ENCODE data around the gene VAMP4.

DNA sequence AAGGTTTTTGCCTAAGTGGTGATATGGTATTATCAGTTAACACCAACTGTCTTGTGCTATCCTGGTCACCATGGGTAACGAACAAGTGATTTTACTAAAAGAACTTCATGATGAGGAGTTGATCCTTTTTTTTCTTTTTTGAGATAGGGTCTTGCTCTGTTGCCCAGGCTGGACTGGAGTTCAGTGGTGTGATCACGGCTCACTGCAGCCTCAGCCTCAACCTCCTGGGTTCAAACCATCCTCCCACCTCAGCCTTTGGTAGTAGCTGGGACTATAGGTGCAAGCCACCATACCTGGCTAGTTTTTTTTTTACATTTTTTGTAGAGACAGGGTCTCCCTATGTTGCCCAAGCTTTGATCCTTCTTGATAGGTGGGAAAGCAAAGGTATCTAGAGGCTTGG, 44.7 kb upstream of the VAMP4 start:
- TF ChIP-seq CTCF (conservative IDR thresholded peaks at IDR 0.05 in 1 of 2, IDR thresholded peaks at IDR 0.05 in 1 of 2; ENCODE audit: extremely low read depth in 1 of 2, insufficient read depth in 1 of 2, low read depth in 1 of 2, low read length in 2 of 2) = no peak
- TF ChIP-seq EZH2 (IDR thresholded peaks at IDR 0.05; ENCODE audit: borderline replicate concordance, low read length) = no peak
